GM12891 (cell line): Measurements from ENCODE around the gene ZNF469.

Experiments
- DNase-seq: peaks from one replicate; pipeline ENCODE4 v3.0.0; 2011; ENCODE audit warnings: low spot score; ENCODE audit not compliant: insufficient read length
- FAIRE-seq: peaks from 2 replicates; lab custom pipeline; 2011; peaks lifted over from hg19 to GRCh38; lab: Jason Lieb, UNC
- PAX5 ChIP-seq: IDR thresholded peaks from 2 replicates; pipeline ENCODE4 v1.6.1; 2011; ENCODE audit warnings: low read length, moderate library complexity, mild to moderate bottlenecking; ENCODE audit not compliant: insufficient read depth, severe bottlenecking
- POLR2A ChIP-seq: IDR thresholded peaks from 2 replicates; pipeline ENCODE4 v1.6.1; 2011; ENCODE audit warnings: low read depth, low read length, control low read depth
- POLR2AphosphoS5 ChIP-seq: IDR thresholded peaks from 2 replicates; pipeline ENCODE4 v1.6.1; 2011; ENCODE audit warnings: low read depth, low read length, control low read depth
- POU2F2 ChIP-seq: IDR thresholded peaks from 2 replicates; pipeline ENCODE4 v1.6.1; 2011; ENCODE audit warnings: low read depth, mild to moderate bottlenecking, control low read depth, low read length, moderate library complexity
- SPI1 ChIP-seq: IDR thresholded peaks from 2 replicates; pipeline ENCODE4 v1.6.1; 2011; ENCODE audit warnings: low read depth, low read length, control low read depth
- TAF1 ChIP-seq: IDR thresholded peaks from 2 replicates; pipeline ENCODE4 v1.6.1; 2011; ENCODE audit warnings: low read depth, low read length, control low read depth

Gene ZNF469

DNA sequence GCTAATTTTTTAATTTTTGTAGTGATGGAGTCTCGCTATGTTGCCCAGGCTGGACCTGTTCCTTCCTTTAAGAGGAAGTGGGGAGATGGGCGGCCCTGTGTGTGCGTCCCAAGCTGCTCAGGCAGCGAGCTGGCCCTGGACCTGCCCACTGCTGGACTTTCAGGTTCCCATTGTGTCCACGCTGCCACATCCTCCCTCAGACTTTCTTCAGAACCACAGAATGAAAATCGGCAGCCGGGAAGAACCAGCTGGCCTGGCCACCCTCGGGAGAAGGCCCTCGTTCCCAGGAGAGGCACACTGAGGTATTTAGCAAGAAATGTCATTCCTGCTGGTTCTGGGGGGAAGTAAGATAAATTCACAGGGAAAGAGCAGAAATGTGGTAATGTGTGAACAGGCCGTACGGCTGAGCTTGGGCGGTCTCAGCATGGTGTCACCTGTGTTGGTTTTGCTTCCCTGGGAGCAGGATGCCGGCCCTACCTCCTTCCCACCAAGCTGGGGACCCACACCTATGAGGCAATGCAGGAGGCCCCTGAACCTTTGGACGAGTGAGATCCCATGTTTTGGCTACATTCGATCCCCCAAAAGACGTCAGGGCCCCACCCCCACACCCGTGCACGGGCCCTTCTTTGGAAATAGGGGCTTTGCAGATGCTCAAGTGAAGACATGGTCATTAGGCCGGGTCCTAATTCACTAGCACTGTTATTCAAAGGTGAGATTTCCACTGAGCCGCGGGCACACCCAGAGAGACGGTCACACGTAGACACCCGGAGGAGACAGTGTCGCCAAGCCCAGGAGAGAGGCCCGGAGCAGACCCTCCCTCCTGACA, 35.9 kb upstream of the ZNF469 start:
- DNase-seq, result no peak
- TF ChIP-seq PAX5 (no peak), POLR2AphosphoS5 (no peak), TAF1 (no peak), POLR2A (no peak), POU2F2 (no peak), SPI1 (no peak)
- no peak for FAIRE-seq

GRCh38 chr16:88347656-88348376, 34.9 kb upstream of the ZNF469 start:
- FAIRE-seq (no peak), DNase-seq (peak; percentile 61)
- TF ChIP-seq POLR2A (no peak), POU2F2 (no peak), POLR2AphosphoS5 (no peak), SPI1 (no peak), PAX5 (no peak), TAF1 (no peak)

DNA sequence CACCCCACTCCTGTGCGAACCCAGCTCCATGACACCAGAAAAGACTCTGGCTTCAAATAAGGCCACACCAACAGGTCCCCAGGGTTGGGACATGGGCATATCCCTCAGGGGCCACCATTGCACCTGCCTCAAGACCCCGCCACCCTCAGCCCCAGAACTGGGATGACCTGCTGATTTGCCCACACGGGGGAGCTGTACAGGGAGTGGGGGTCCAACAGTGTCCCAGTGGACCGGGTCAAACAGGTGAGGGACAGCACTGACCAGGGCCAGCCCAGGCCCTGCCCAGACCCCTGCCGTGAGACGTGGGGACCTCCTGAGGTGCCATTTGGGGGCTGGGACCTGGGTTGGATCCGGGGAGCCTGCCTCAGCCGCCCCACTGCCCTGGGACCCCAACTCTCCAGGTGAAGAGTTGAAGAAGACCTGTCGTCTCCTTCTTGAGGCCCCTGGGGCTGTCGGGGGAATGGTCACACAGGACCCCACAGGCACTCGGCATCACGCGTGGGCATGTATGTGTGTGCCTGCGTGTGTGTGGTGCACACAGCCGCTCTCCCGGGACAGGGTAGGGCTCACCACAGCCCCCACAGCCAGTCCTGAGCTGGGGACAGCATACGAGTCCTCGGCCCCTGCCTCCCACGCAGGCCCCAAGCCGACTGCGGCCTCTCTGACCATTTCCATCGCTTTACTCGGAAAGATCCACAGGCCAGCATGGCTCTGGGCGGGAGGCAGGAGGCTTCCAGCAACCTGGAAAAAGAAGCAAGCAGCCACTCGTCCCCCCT, 34.2 kb upstream of the ZNF469 start:
- DNase-seq (no peak), FAIRE-seq (no peak)
- TF ChIP-seq POU2F2 (no peak), POLR2A (no peak), POLR2AphosphoS5 (no peak), PAX5 (no peak), SPI1 (no peak), TAF1 (no peak)

- FAIRE-seq, result peak; percentile 93
- no peak for TF ChIP-seq TAF1
- TF ChIP-seq SPI1, result no peak
- TF ChIP-seq POLR2AphosphoS5, result no peak
- no peak for TF ChIP-seq POLR2A
- no peak for TF ChIP-seq PAX5
- no peak for TF ChIP-seq POU2F2
- no peak for DNase-seq
Observed at GRCh38 chr16:88349153-88349902, 33.4 kb upstream of the ZNF469 start.

DNA sequence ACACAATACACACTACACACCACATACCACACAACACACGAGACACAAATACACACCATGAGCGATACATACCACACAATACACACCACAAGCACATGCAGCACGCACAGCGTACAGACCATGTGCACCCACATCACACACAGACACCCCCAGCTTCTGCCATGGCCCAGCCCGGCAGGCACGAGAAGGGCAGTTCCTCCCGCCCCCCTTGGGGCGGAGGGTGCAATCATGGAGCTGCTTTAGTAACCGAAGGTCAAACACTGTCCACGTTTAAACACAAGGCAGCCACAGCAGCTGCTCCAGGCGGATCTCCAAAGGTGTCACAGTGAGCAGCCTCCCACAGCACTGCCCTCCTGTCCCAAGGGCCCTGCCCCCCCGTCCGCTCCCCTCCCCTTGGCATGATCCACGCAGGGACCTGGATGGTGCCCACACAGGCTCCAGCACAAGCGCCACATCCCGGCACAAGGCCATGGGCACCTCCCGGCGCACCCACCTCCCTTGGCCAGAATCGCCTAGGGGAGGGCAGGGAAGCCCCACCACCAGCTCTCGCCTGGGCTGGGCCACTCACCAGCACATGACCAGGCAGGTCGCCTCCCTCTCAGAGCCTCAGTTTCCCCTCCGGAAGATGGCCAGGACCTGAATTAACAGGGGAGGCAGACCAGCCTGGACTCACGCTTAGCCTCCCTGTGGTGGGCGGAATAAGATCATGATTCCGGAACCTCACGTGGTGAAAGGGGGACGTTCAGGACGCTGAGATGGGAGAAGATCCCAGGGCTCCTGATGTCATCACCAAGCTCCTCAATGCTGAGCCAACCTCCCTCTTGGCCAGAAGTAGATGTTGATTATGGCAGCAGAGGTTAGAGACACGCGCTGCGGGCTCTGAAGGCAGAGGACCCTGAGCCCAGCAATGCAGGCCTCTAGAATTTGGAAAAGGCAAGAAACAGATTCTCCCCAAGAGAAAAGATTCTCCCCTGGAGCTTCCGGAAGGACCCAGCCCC, 32.6 kb upstream of the ZNF469 start:
- TF ChIP-seq POLR2A, result no peak
- TF ChIP-seq SPI1, result no peak
- no peak for TF ChIP-seq POU2F2
- TF ChIP-seq POLR2AphosphoS5, result no peak
- no peak for TF ChIP-seq PAX5
- no peak for TF ChIP-seq TAF1
- FAIRE-seq (no peak), DNase-seq (no peak)

DNA sequence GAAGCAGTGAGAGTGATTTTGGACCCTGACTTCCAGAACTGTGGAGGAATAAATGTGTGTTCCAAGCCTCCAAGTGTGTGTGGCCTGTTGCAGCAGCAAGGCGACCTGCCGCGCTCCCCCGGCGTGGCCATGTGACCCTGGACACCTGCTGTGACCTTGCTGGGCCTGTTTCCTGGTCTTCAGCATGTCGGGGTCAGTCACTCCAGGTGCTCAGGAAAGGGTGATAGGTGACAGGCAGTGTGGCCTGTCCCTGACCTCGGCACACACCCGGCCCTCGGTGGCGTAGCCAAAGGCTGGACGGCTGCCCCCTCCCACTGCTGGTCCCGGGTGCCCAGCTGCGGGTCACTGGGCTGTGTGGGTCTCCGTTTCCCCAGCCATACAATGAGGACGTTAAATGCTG, 31.8 kb upstream of the ZNF469 start:
- no peak for DNase-seq
- no peak for FAIRE-seq
- TF ChIP-seq POU2F2 (no peak), POLR2A (no peak), PAX5 (no peak), POLR2AphosphoS5 (no peak), SPI1 (no peak), TAF1 (no peak)

DNA sequence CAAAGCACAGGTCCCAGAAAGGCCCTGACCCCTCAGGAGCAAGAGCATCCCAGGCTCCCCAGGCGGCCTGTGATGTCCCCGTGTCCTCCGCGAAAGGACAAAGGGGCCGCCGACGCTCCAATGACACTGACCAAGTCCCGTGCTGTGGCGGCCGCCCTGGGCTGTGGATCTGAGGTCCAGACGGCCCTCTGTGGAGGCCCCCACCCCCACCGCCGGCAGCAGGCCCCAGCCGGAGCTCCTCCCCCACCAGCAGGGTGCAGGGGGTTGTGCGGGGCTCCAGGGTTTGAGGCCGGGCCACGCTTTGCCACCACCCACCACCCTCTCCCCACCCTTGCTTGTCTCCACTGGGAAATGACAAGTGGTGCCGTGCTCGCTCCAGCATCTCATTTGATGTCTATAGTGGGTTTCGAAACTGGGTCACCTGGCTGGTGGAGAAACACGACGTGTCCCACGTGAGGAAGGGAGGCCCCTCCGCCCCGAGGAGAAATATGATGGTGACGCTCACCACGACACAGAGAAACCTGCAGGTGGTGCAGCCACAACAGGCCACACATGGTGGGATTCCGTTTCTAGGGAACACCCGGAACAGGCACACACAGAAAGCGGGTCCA, 31.2 kb upstream of the ZNF469 start:
- TF ChIP-seq POLR2AphosphoS5 (no peak), POU2F2 (no peak), PAX5 (no peak), SPI1 (no peak), POLR2A (no peak), TAF1 (no peak)
- DNase-seq (no peak), FAIRE-seq (no peak)
